ENCODE measurements around the gene COL27A1. TPM values are rescaled to one million over a fixed set of nuclear protein-coding genes. Genes with fewer than 3 reads are reported as not detected.
A peak's percentile ranks its signal among the peaks of the same experiment; 100 is the strongest.

The COL27A1 gene
- polyA plus RNA-seq, 2 of the 4 experiments (the other 2 are of a cell fraction): 6.9 to 20.6 TPM

- H3K4me3 ChIP-seq: no peak overlapping the region
- no peak overlapping the region for H3K4me2 ChIP-seq
- DNase-seq (ENCODE audit: low read depth in 1 of 2, low spot score in 1 of 2) (peak in 1 of 2 experiments; percentile 42), ATAC-seq (peak in 1 of 2 experiments; percentile 70; a peak in 3 of 6 replicates), FAIRE-seq (no peak)
- ChIA-PET CTCF (interaction anchor here (0.7 to 7.2 kb wide), 12 partner anchors 10 to 534 kb away, joined by 3 to 47 read pairs (median 4); partner anchors contain the start of gene COL27A1), POLR2A (no interaction called here)
- TF ChIP-seq MAFK (IDR thresholded peaks at IDR 0.05; ENCODE audit: partially characterized antibody) (peak; percentile 43), HOXB13 (CRISPR knock-in tag; IDR thresholded peaks at IDR 0.05; ENCODE audit: low read depth) (no peak), SMC3 (IDR thresholded peaks at IDR 0.05) (peak; percentile 45), NR3C1 (IDR thresholded peaks at IDR 0.05) (no peak), RAD21 (conservative IDR thresholded peaks at IDR 0.05 in 1 of 2, IDR thresholded peaks at IDR 0.05 in 1 of 2) (peak; percentile 63 to 64), CTCF (IDR thresholded peaks at IDR 0.05) (peak; percentile 41)
- WGBS (ENCODE audit: missing lambda C conversion rate): 77% methylated on average over 18 of the region's 18 CpGs
- no peaks in the 10 kb centered on the region for H3K9me3 ChIP-seq
- H3K4me1 ChIP-seq: peaks cover 15% of the 10 kb centered on the region
- no peak overlapping the region for H3K27ac ChIP-seq
These were observed 116.5 kb downstream of the COL27A1 start for GRCh38 chr9:114271556-114272510.

DNA sequence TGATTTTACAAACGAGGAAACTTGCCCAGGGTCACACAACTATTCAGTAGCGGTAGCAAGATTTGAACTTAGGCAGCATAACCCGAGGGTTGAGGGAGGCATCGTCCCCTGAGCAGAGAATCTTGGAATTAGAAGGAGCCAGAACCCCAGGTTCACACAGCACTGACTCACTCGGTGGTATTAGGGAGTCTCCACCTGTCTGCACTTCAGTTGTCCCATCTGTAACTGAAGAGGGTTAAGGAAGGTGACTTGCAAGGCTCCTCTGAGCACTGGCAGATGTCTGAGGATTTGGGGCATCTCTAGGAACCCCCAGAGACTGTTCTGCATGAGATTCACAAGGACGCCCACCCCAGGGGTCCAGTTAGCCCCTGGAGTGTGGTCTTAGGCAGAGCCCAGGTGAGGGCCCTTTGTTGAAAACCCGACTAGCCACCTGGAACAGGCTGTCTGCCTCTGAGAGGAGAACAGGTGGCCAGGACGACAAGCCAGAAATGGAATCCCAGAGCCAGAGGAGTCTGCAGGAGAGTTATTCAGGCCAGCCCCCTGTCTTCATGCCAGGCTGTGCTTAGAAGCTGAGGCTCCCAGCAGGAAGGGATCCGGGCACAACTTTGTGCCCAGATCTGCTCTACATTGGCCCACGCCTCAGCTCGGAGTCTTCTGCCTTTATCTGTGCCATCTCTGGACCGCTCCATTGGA is 117.5 kb downstream of the COL27A1 start:
- no peak for ATAC-seq
- Histone ChIP-seq H3K4me3 (no peak overlapping the region), H3K9me3 (no peaks in the 10 kb centered on the region), H3K4me2 (no peak overlapping the region), H3K4me1 (peaks cover 26% of the 10 kb centered on the region), H3K27ac (no peak overlapping the region)
- TF ChIP-seq TP53 (CRISPR knock-in tag; IDR thresholded peaks at IDR 0.05) (no peak), MAZ (IDR thresholded peaks at IDR 0.05; ENCODE audit: borderline replicate concordance, low read depth, low read length) (no peak), ZSCAN20 (CRISPR knock-in tag; IDR thresholded peaks at IDR 0.05) (no peak), CHD2 (IDR thresholded peaks at IDR 0.05; ENCODE audit: low read length, partially characterized antibody) (no peak), TFCP2L1 (CRISPR knock-in tag; IDR thresholded peaks at IDR 0.05) (no peak), EHMT2 (IDR thresholded peaks at IDR 0.05; ENCODE audit: low read depth) (no peak), KDM5A (IDR thresholded peaks at IDR 0.05) (no peak), SMC3 (IDR thresholded peaks at IDR 0.05) (no peak), CTCF (IDR thresholded peaks at IDR 0.05) (no peak)
- TF ChIP-seq, protein P1, sequence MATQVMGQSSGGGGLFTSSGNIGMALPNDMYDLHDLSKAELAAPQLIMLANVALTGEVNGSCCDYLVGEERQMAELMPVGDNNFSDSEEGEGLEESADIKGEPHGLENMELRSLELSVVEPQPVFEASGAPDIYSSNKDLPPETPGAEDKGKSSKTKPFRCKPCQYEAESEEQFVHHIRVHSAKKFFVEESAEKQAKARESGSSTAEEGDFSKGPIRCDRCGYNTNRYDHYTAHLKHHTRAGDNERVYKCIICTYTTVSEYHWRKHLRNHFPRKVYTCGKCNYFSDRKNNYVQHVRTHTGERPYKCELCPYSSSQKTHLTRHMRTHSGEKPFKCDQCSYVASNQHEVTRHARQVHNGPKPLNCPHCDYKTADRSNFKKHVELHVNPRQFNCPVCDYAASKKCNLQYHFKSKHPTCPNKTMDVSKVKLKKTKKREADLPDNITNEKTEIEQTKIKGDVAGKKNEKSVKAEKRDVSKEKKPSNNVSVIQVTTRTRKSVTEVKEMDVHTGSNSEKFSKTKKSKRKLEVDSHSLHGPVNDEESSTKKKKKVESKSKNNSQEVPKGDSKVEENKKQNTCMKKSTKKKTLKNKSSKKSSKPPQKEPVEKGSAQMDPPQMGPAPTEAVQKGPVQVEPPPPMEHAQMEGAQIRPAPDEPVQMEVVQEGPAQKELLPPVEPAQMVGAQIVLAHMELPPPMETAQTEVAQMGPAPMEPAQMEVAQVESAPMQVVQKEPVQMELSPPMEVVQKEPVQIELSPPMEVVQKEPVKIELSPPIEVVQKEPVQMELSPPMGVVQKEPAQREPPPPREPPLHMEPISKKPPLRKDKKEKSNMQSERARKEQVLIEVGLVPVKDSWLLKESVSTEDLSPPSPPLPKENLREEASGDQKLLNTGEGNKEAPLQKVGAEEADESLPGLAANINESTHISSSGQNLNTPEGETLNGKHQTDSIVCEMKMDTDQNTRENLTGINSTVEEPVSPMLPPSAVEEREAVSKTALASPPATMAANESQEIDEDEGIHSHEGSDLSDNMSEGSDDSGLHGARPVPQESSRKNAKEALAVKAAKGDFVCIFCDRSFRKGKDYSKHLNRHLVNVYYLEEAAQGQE (IDR thresholded peaks at IDR 0.05): no peak
- TF ChIP-seq, protein P2, sequence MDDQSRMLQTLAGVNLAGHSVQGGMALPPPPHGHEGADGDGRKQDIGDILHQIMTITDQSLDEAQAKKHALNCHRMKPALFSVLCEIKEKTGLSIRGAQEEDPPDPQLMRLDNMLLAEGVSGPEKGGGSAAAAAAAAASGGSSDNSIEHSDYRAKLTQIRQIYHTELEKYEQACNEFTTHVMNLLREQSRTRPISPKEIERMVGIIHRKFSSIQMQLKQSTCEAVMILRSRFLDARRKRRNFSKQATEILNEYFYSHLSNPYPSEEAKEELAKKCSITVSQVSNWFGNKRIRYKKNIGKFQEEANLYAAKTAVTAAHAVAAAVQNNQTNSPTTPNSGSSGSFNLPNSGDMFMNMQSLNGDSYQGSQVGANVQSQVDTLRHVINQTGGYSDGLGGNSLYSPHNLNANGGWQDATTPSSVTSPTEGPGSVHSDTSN (IDR thresholded peaks at IDR 0.05): no peak
- TF ChIP-seq, protein P3, sequence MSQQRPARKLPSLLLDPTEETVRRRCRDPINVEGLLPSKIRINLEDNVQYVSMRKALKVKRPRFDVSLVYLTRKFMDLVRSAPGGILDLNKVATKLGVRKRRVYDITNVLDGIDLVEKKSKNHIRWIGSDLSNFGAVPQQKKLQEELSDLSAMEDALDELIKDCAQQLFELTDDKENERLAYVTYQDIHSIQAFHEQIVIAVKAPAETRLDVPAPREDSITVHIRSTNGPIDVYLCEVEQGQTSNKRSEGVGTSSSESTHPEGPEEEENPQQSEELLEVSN (IDR thresholded peaks at IDR 0.05; ENCODE audit: borderline replicate concordance, low read depth): no peak
- no peak for DNase-seq (ENCODE audit: low read depth in 1 of 2, low spot score in 1 of 2)
- FAIRE-seq: no peak
- CTCF ChIA-PET: interaction anchor here (1.2 to 7.2 kb wide), 6 partner anchors 10 to 190 kb away, joined by 3 to 47 read pairs (median 12); no protein-coding TSS in a partner anchor
- 91% methylated on average over 12 of the region's 12 CpGs for WGBS (ENCODE audit: missing lambda C conversion rate)
- POLR2A ChIA-PET: no interaction called here

Data from A549 (cell line).